Measurements from ENCODE around the gene ECD.
A peak's percentile ranks its signal among the peaks of the same experiment; 100 is the strongest.

The ECD gene

GRCh38 chr10:73167783-73168464, at the start of gene ECD, which contains the start of gene FAM149B1:
Gene ECD (minus strand): TSS chr10:73168008. CDS start chr10:73163937, 4,071 bp downstream.
Gene FAM149B1 (plus strand): TSS chr10:73168119. CDS start chr10:73168340, 221 bp downstream.
- DNase-seq, result peak; percentile 89

- DNase-seq, result no peak
Measured at GRCh38 chr10:73215749-73216148, 47.9 kb upstream of the ECD start.

GRCh38 chr10:73211106-73211811, 43.5 kb upstream of the ECD start:
- DNase-seq, result no peak

GRCh38 chr10:73210395-73211105, 42.7 kb upstream of the ECD start:
- DNase-seq, result no peak

GRCh38 chr10:73209705-73210104, 41.9 kb upstream of the ECD start:
- no peak for DNase-seq

- DNase-seq, result no peak
Measured at GRCh38 chr10:73207883-73208282, 40.1 kb upstream of the ECD start.

- no peak for DNase-seq
Measured at GRCh38 chr10:73206385-73206784, 38.6 kb upstream of the ECD start.

GRCh38 chr10:73205890-73206289, 38.1 kb upstream of the ECD start:
- DNase-seq, result no peak

GRCh38 chr10:73205081-73205480, 37.3 kb upstream of the ECD start:
- no peak for DNase-seq

- no peak for DNase-seq
Measured at GRCh38 chr10:73190188-73190587, 22.4 kb upstream of the ECD start.

GRCh38 chr10:73186266-73186665, 18.5 kb upstream of the ECD start:
- DNase-seq, result no peak

GRCh38 chr10:73183667-73184281, 16.0 kb upstream of the ECD start:
- DNase-seq, result no peak

GRCh38 chr10:73182568-73182967, 14.8 kb upstream of the ECD start:
- no peak for DNase-seq

GRCh38 chr10:73174148-73174925, 6.5 kb upstream of the ECD start:
- no peak for DNase-seq

- DNase-seq, result no peak
Measured at GRCh38 chr10:73172867-73173266, 5.1 kb upstream of the ECD start.

GRCh38 chr10:73169320-73169719, 1.5 kb upstream of the ECD start:
- no peak for DNase-seq

- DNase-seq, result no peak
Measured at GRCh38 chr10:73168465-73168803, 626 bp upstream of the ECD start.

- DNase-seq, result no peak
Measured at GRCh38 chr10:73167458-73167782, 388 bp downstream of the ECD start.

- no peak for DNase-seq
Measured at GRCh38 chr10:73166972-73167371, 836 bp downstream of the ECD start.

- DNase-seq, result no peak
Measured at GRCh38 chr10:73163096-73163495, 4.7 kb downstream of the ECD start.

GRCh38 chr10:73161662-73162061, 6.1 kb downstream of the ECD start:
- DNase-seq, result no peak

- DNase-seq, result no peak
Measured at GRCh38 chr10:73161079-73161478, 6.7 kb downstream of the ECD start.

Measured in activated CD4-positive, alpha-beta T cell treated with anti-CD3 and anti-CD28 coated beads, Interleukin-2, amount 50 U/mL, for 1 hour (primary cell).